Erythroblast (primary cell): ENCODE results near the gene SORL1.

Experiments
- GATA1 ChIP-seq: IDR thresholded peaks from 2 replicates; pipeline ENCODE4 v1.6.1; 2011; ENCODE audit warnings: low read depth, mild to moderate bottlenecking, control low read depth, low read length, moderate library complexity
- POLR2A ChIP-seq: IDR thresholded peaks from 2 replicates; pipeline ENCODE4 v1.6.1; 2011; ENCODE audit warnings: mild to moderate bottlenecking, low read length

DNA sequence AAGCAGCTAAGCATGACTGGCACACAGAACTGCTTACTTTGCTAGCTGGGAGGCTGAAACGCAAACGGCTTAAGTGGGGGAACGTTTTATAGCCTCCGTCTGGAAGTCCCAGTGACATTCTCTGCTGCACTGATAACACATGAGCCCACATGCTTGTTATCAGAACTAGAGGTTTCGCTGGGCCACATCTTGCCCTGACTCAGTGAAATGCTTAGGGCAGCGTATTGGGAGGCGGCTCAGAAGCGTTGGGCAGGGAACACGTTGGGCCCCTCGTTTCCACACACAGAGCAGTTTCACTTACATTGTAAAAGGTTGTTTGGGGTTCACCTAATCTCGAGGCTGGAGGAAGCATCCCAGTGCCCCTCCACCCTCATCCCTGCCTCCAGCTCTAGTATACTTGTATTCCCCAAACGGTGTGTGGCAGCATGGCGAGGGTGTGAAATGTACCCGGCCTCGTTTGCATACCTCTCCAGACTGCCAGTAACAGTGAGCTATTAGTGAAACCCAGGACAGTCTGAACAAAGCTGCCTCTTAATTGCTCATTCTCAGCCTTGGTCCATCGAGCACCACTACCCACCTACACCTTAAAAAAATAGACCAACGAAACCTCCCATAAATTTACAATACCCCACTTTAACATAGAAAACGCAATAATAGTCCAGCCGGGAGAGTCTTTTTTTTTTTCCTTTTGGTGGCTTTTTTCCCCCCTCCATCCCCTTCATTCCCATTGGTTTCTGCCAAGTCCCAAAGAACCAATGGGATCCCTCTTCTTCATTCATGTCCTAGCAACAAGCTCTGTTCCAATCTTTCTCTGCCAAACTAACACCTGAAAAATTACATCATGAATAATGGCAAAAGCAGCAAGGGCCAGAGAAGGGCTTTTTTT, 219.4 kb downstream of the SORL1 start:
- TF ChIP-seq POLR2A (no peak), GATA1 (no peak)
